Measurements from ENCODE around the gene TEKTIP1. TPM values are rescaled to one million over a fixed set of nuclear protein-coding genes. Genes with fewer than 3 reads are reported as not detected.
A peak's percentile ranks its signal among the peaks of the same experiment; 100 is the strongest.

TEKTIP1 gene
- polyA plus RNA-seq, 10 donors: 2.1 to 4.4 (median 2.7) TPM

DNA sequence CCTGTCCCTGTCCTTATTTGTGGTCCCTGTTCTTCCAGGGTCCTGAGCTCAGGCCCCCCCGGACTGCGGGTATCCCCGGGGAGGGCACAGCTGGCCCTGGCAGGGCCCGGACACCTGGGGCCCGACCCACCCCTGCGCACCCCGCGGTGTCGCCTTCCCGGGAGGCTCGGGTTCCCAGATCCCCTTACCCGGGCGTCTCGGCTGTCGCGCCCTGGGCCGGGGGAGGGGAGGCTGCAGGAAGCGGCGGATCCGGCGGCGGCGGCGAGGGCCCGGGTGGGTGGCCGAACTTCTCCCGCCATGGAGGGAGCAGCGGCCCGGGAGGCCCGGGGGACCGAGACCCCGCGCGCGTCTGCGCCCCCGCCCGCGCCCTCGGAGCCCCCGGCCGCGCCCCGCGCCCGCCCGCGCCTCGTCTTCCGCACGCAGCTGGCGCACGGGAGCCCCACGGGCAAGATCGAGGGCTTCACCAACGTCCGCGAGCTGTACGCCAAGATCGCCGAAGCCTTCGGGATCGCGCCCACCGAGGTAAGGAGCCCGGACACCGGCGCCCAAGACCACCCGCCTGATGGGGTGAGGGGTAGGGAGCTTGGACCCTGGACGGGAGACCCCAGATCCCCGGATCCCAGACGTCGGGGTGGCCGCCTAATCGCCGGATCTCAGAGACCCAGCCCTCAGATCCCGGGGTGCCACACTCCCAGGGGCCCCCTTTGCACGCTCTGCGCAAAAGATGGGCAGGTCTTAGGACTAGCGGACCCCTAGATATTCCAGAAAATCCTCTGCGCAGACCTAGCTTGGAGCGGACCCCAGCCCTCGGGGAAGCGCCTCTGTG lies 46.5 kb downstream of the TEKTIP1 start, which contains the start of gene GIPC3:
Gene GIPC3 (plus strand): TSS at position 178 of the 826 bp plus-strand sequence. CDS start 120 bp downstream, at position 298.
- no peak for DNase-seq

DNA sequence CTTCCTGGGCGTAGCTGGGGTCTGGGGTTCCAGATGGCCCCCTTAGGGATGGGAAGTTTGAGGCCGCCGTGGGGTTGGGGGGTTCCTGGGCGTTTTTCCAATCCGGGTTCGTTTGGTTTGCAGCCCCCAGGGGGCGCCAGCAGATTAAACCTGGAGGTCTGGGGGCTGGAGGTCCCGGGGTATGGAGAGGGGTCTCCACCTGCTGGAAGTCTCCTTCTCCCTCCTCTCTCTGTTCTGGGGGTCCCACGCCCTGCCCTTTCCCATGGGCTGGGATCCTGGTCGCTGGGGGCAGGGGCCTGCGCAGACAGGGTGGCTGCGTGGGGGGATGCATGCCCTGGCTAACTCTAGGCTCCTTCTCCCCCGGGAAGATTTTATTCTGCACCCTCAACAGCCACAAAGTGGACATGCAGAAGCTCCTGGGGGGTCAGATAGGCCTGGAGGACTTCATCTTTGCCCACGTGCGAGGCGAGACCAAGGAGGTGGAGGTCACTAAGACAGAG lies 47.2 kb downstream of the TEKTIP1 start:
- no peak for DNase-seq

DNA sequence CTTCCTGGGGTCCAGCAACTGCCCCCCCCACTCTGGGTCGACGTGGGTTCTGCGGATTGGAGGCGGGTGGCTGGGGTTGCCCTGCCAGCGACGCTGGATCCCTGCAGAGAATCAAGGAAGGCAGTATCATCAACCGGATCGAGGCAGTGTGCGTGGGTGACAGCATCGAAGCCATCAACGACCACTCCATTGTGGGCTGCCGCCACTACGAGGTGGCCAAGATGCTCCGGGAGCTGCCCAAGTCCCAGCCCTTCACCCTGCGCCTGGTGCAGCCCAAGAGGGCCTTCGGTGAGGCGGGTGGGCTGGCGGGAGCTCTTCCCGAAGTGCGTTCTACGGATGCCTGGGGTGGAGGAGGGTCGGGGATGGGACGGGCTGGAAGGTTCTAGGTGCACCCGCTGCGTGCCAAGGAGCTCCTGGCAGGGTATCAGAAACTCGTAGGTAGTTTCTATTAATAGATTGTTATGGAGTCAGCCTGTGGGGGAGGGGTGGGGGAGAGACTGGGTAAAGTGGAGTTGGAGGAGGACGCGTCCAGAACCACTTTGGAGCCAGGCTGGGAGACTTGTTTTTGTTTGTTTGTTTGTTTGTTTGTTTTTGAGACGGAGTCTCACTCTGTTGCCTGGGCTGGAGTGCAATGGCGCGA lies 47.9 kb downstream of the TEKTIP1 start:
- no peak for DNase-seq

DNA sequence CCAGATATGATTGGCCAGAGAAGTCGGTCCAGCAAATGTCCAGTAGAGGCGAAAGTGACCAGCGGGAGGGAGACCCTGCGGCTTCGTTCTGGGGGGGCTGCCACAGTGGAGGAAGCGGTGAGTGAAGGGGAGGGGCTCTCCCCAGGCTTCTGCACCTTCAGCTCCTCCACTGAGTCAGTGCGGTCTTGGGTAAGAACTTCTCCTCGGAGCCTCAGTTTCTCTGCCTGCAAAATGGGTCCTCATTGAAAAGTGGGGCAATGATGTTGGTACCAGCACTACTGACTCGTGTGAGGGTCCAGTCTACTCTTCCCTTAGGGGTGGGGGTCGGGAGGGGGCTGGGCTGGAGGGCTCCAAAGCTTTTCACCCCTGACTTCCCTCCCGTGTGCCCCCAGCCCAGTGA lies 50.5 kb downstream of the TEKTIP1 start:
- DNase-seq: no peak

DNA sequence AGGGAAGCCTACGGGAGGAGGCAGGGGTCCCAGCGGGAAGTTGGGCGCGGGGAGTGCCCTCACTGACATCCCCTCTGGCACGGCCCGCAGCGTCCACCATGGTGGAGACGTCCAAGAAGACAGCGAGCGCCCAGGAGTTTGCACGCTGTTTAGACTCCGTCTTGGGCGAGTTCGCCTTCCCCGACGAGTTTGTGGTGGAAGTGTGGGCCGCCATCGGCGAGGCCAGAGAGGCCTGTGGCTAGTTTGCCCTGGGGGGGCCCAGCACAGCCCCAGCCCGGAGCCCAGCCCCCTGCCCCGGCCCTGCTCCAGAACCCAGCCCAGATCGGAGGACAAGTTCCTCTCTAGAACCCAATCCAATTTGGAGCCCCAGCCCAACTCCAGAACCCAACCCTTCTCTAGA lies 51.0 kb downstream of the TEKTIP1 start:
- DNase-seq: no peak

DNA sequence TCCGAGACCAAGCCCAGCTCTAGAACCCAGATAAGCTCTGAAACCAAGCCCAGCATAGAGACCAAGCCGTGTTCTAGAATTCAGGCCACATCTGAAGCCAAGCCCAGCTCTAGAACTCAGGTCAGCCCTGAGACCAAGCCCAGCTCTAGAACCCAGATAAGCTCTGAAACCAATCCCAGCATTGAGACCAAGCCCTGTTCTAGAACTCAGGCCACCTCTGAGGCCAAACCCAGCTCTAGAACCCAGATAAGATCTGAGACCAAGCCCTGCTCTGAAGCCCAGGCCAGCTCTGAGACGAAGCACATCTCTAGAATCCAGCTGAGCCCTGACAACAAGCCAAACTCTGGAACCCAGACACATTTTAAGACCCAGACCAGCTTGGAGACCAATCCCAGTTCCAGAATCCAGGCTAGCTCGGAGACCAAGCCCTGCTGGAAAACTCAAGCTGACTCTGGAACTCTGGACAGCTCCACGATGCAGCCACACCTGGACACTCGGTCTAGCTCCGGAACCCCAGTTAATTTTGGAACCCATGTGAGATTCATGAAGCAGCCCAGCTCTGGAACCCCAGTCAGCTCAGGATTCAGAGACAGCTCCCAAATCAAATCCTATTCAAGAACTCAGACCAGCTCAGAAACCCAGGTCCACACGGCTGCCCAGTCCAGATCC lies 52.2 kb downstream of the TEKTIP1 start:
- no peak for DNase-seq

DNA sequence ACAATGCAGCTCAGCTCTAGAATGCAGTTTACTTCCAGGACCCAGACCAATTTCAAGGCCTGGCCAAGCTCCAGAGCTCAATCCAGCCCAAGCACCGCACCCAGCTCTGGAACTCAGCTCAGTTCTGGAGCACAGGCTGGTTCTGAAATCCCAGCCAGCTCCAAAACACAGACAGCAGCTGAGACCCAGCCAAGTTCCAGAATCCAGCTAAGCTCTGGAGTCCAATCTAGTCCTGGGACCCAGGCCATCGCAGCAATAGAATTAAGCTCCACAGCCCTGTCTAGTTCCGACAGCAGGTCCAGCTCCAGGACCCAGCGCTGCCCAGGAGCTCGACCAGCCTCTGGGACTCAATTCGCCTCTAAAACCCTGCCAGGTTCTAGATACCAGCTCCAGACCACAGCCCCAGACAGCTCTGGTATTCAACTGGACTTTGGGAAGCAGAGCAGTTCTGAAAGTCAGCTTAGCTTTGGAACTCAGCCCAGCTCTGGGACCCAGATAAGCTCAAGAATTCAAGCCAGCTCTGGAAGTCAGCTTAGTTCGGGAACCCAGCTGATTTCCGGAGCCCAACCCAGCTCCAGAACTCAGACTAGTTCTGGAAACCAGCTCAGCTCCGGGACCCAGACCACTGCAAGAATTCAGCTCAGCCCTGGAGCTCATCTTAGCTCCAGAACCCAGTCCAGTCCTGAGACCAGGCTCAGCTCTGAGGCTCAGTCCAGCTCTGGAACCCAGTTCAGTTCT lies 53.1 kb downstream of the TEKTIP1 start:
- peak in 1 of 3 donors; percentile 0 for DNase-seq

DNA sequence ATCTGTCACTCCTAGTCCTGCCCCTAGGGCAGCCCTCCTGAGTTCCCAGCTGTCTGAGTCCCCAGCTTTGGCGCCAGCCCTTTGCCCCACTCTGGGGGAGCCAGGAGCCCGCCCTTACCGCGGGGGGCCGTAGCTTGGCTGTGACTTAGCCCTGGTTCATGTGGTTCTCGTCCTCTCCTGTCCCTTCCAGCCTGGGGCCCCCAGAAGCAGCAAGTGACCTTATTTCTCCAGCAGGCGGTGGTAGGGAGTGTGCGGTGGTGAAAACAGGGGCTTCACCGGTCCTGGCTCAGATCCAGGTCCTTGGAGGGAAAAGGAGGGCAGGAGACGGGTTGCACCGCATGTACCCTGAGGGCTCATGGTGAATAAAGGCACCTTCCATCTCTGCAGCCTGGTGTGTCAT lies 54.2 kb downstream of the TEKTIP1 start:
- peak in 1 of 3 donors; percentile 0 for DNase-seq

Other genes starting within 250 kb of the TEKTIP1 start
- gene NFIC, start 172.6 kb upstream of the TEKTIP1 start, polyA plus RNA-seq (ENCODE audit: insufficient read length in 10 of 10): 10 to 100 TPM; 35.1 to 50.8 (median 39.2) TPM
- gene SMIM24, start 58.6 kb upstream of the TEKTIP1 start, polyA plus RNA-seq (ENCODE audit: insufficient read length in 10 of 10): under 1 TPM in 4 of 10 donors, not detected in 6; 0.15 to 0.99 (median 0.45) TPM
- gene SMIM44, start 55.7 kb upstream of the TEKTIP1 start, polyA plus RNA-seq (ENCODE audit: insufficient read length in 10 of 10): not detected
- gene DOHH, start 38.5 kb upstream of the TEKTIP1 start, polyA plus RNA-seq (ENCODE audit: insufficient read length in 10 of 10): 10 to 100 TPM in 1 of 10 donors, 1 to 10 TPM in 9; 3.8 to 10.0 (median 5.7) TPM
- 10 to 100 TPM; 24.6 to 34.3 (median 27.1) TPM for gene FZR1, start 32.9 kb upstream of the TEKTIP1 start, polyA plus RNA-seq (ENCODE audit: insufficient read length in 10 of 10)
- 10 to 100 TPM; 21.7 to 34.5 (median 25.9) TPM for gene MFSD12, start 18.4 kb downstream of the TEKTIP1 start, polyA plus RNA-seq (ENCODE audit: insufficient read length in 10 of 10)
- gene HMG20B, start 33.8 kb downstream of the TEKTIP1 start, polyA plus RNA-seq (ENCODE audit: insufficient read length in 10 of 10): 10 to 100 TPM; 28.2 to 43.6 (median 34.7) TPM
- 1 to 10 TPM; 1.2 to 2.1 (median 1.6) TPM for gene GIPC3, start 46.3 kb downstream of the TEKTIP1 start, polyA plus RNA-seq (ENCODE audit: insufficient read length in 10 of 10)
- gene TBXA2R, start 67.7 kb downstream of the TEKTIP1 start, polyA plus RNA-seq (ENCODE audit: insufficient read length in 10 of 10): 1 to 10 TPM; 1.2 to 3.7 (median 1.7) TPM
- gene CACTIN, start 87.6 kb downstream of the TEKTIP1 start, polyA plus RNA-seq (ENCODE audit: insufficient read length in 10 of 10): 10 to 100 TPM; 15.3 to 21.8 (median 17.1) TPM
- gene PIP5K1C, start 161.3 kb downstream of the TEKTIP1 start, polyA plus RNA-seq (ENCODE audit: insufficient read length in 10 of 10): 10 to 100 TPM; 16.4 to 25.5 (median 20.7) TPM
- 1 to 10 TPM in 1 of 10 donors, under 1 TPM in 8, not detected in 1; 0.44 to 1.1 (median 0.62) TPM for gene TJP3, start 169.2 kb downstream of the TEKTIP1 start, polyA plus RNA-seq (ENCODE audit: insufficient read length in 10 of 10)
- 10 to 100 TPM in 9 of 10 donors, 1 to 10 TPM in 1; 9.3 to 14.2 (median 11.8) TPM for gene APBA3, start 222.5 kb downstream of the TEKTIP1 start, polyA plus RNA-seq (ENCODE audit: insufficient read length in 10 of 10)
- gene MRPL54, start 223.5 kb downstream of the TEKTIP1 start, polyA plus RNA-seq (ENCODE audit: insufficient read length in 10 of 10): 10 to 100 TPM; 16.5 to 32.1 (median 26.9) TPM
- under 1 TPM in 1 of 10 donors, not detected in 9; 0.07 TPM for gene RAX2, start 233.1 kb downstream of the TEKTIP1 start, polyA plus RNA-seq (ENCODE audit: insufficient read length in 10 of 10)
- gene MATK, start 247.2 kb downstream of the TEKTIP1 start, polyA plus RNA-seq (ENCODE audit: insufficient read length in 10 of 10): 1 to 10 TPM in 7 of 10 donors, under 1 TPM in 3; 0.31 to 2.1 (median 1.1) TPM